ENCODE results near the gene ZDHHC14. TPM values are rescaled to one million over a fixed set of nuclear protein-coding genes. Genes with fewer than 3 reads are reported as not detected.

Gene ZDHHC14
- total and polyA plus RNA-seq, 12 donors = 7.7 to 31.2 (median 15.2) TPM

GRCh38 chr6:157468054-157468453 lies 87.1 kb downstream of the ZDHHC14 start:
- no peaks in the 10 kb centered on the region for H3K9me3 ChIP-seq
- DNase-seq (no peak), ATAC-seq (no peak)
- intact Hi-C loops (cut with DNase I) = no loop called here
- no peaks in the 10 kb centered on the region for H3K36me3 ChIP-seq
- no peak overlapping the region for H3K27ac ChIP-seq
- no peaks in the 10 kb centered on the region for H3K27me3 ChIP-seq
- no peak for TF ChIP-seq CTCF (IDR thresholded peaks at IDR 0.05)
- 82 to 87% methylated on average over 3 of the region's 3 CpGs for WGBS, 2 donors
- H3K4me1 ChIP-seq = peaks cover 0 to 17% (median 0%) of the 10 kb centered on the region in 9 donors
- no peak overlapping the region for H3K4me3 ChIP-seq

GRCh38 chr6:157468574-157468973 lies 87.6 kb downstream of the ZDHHC14 start:
- no peak overlapping the region for H3K27ac ChIP-seq
- no peaks in the 10 kb centered on the region for H3K9me3 ChIP-seq
- peaks cover 0 to 12% (median 0%) of the 10 kb centered on the region in 9 donors for H3K4me1 ChIP-seq
- intact Hi-C loops (cut with DNase I) = no loop called here
- no peaks in the 10 kb centered on the region for H3K36me3 ChIP-seq
- 82 to 91% methylated on average over 4 of the region's 4 CpGs for WGBS, 2 donors
- no peaks in the 10 kb centered on the region for H3K27me3 ChIP-seq
- no peak overlapping the region for H3K4me3 ChIP-seq
- DNase-seq (no peak), ATAC-seq (no peak)
- TF ChIP-seq CTCF (IDR thresholded peaks at IDR 0.05) = no peak

GRCh38 chr6:157469378-157469777 lies 88.4 kb downstream of the ZDHHC14 start:
- 92 to 94% methylated on average over 5 of the region's 5 CpGs for WGBS, 2 donors
- no peak for ATAC-seq
- Histone ChIP-seq H3K27ac (no peak overlapping the region), H3K4me1 (peaks cover 0 to 11% (median 0%) of the 10 kb centered on the region in 9 donors), H3K36me3 (no peaks in the 10 kb centered on the region), H3K27me3 (no peaks in the 10 kb centered on the region), H3K4me3 (no peak overlapping the region), H3K9me3 (no peaks in the 10 kb centered on the region)
- DNase-seq = no peak
- no peak for TF ChIP-seq CTCF (IDR thresholded peaks at IDR 0.05)
- intact Hi-C loops (cut with DNase I) = no loop called here

GRCh38 chr6:157471077-157471686 lies 90.2 kb downstream of the ZDHHC14 start:
- TF ChIP-seq CTCF (IDR thresholded peaks at IDR 0.05) = no peak
- DNase-seq (no peak), ATAC-seq (no peak)
- Histone ChIP-seq H3K27me3 (no peaks in the 10 kb centered on the region), H3K36me3 (no peaks in the 10 kb centered on the region), H3K27ac (no peak overlapping the region), H3K9me3 (peaks cover 0 to 5% (median 0%) of the 10 kb centered on the region in 11 donors), H3K4me1 (no peaks in the 10 kb centered on the region), H3K4me3 (no peak overlapping the region)
- 96% methylated on average over 24 of the region's 24 CpGs for WGBS, 2 donors
- intact Hi-C loops (cut with DNase I) = loop anchor here in 1 of 10 donors (5.0 kb wide), 1 partner anchor 34 kb away; no protein-coding TSS in a partner anchor

Measured in heart right ventricle (tissue), 16 donors.